HG02759 (cell line): ENCODE data around the gene AOAH.
A peak's percentile ranks its signal among the peaks of the same experiment; 100 is the strongest.

ENCODE experiments used
- ATAC-seq: cut with Tn5 transposase; IDR thresholded peaks from one replicate; pipeline ENCODE4 v1.9.1; 2021; ENCODE audit warnings: mild to moderate bottlenecking, moderate library complexity; ENCODE audit not compliant: unreplicated experiment

The AOAH gene, protein sequence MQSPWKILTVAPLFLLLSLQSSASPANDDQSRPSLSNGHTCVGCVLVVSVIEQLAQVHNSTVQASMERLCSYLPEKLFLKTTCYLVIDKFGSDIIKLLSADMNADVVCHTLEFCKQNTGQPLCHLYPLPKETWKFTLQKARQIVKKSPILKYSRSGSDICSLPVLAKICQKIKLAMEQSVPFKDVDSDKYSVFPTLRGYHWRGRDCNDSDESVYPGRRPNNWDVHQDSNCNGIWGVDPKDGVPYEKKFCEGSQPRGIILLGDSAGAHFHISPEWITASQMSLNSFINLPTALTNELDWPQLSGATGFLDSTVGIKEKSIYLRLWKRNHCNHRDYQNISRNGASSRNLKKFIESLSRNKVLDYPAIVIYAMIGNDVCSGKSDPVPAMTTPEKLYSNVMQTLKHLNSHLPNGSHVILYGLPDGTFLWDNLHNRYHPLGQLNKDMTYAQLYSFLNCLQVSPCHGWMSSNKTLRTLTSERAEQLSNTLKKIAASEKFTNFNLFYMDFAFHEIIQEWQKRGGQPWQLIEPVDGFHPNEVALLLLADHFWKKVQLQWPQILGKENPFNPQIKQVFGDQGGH

DNA sequence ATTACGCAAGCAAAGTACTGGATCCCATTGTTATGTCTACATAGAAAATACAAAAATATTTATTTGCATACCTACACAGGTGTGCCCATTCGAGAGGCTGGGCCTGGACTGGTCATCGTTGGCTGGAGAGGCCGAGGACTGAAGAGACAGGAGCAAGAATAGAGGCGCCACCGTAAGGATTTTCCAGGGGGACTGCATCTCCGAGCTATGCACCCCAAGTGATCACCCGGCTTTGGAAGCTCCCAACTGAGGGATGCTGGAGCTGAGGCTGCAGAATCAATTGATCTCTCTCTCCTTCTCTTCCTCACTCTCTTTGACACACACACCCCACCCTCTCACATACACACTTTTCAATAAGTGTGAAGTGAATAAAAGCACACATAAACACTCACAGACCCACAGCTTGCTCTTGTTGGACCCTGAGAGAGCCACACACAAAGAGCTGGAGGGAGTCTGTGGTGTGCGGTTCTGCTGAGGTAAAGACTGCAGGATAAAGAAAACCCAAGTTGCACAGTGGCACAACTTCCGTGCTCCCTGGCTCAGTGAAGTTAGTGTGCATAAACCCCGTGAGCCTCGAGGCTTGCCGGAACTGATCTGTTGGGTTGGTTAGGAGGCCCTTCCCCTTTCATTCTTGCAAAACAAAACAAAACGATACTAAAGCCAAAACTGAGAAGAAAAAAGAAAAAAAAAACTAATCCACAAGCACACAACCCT lies at the start of gene AOAH:
Gene AOAH, minus strand, starts transcription at position 544 of the 714 bp plus-strand sequence. Its CDS starts 346 bp downstream, at position 198.
- ATAC-seq: peak; percentile 94

DNA sequence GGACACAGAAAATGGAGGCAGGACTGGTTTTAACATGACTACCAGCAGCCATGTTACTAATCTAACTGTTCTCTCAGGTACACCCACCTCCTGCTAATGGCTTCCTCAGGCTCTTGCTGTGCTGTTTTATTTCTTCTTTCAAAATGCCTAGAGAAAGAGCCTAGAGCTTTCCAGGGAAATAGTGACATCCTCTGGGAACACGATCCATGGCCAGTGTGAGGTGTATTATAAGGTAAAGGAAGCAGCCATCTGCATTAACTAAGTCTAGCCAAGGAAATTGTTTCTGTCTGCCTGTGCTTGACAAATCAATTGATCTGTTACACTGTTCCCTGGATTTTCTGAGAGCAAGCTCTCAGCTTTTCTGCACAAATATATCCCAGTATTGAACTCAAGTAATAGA lies 42.2 kb upstream of the AOAH start:
- no peak for ATAC-seq

DNA sequence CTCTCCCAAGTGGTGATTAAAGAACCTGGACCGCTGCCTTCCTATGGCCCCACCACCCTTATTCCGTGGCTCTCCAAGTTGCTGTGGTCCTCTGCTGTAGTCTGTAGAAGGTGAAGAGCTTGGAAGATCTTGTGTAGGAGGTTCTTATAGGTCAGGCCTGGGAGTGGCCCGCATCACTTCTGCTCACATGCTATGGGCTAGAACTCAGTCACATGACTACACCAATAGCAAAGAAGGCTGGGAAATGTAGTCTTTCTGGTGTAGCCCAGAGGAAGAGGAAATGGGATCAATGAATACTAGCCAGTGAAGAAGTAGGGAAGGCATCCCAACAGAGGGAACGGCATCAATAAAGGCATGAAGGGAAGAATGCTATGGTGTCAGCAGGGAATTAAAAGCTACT lies 41.3 kb upstream of the AOAH start:
- no peak for ATAC-seq

DNA sequence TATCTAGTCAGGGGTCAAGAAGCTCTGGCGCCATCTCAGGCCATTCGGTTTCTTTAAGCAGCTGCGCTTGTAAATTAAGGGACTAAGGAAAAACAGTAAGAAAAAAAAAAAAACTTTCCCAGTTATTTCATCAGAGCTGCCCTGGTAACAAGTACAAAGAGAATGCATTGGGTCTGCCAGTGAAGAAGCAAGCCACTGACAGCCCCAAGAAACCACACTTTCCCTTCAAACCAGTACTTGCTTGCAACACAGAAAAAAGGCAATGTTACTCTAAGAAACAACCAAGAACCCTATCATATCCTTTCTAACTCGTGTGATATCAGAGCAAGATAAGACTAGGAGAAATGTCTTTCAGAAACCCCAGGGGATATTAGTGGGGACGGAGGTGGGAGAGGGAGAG lies 40.6 kb upstream of the AOAH start:
- no peak for ATAC-seq

DNA sequence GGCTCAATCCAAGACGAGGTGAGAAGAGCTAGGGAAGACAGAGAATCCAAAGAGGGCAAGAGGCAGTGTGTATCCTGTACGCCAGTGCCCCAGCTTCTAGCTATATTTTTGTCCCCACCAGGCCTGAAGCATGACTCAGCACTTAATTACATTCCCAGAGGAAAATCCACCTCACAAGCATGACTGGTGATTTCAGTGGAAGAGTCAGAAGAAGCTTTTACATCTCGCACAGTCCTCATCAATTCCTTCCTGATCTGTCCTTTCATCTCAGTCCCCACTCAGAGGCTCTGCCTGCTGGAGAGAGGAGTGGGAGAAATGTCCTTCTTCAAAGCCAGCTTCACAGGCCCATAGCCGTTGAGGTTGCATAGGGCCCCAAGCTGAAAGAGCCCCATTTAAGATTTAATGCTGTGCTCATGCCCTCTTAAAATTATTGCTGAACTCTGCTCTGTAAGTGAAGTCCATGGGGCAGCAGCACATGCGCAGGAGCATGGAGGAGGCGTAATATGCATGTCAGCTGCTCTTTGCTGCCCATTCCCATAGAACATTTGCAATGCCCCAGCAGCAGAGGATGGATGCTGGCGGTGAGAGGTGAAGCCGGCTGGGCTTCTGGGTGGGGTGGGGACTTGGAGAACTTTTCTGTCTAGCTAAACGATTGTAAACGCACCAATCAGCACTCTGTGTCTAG lies 39.0 kb upstream of the AOAH start:
- no peak for ATAC-seq

DNA sequence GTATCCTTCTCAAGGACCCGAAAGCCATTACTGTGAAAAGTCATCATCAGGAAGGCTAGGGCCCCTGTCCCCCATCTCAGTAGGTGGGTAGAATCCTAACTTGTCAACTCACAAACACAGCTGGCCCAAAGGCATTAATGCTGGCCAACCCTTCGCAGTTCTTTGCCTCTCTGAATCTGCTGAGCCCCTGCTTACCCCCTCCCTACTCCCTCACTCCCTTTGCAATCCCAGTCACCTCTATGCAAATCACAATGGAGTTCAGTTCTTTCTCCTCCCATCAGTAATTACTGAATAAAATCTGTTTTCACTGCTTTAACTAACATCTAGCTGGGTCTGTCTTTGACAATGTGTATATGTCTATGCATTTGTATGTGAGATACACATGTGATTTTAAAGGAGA lies 38.1 kb upstream of the AOAH start:
- no peak for ATAC-seq

DNA sequence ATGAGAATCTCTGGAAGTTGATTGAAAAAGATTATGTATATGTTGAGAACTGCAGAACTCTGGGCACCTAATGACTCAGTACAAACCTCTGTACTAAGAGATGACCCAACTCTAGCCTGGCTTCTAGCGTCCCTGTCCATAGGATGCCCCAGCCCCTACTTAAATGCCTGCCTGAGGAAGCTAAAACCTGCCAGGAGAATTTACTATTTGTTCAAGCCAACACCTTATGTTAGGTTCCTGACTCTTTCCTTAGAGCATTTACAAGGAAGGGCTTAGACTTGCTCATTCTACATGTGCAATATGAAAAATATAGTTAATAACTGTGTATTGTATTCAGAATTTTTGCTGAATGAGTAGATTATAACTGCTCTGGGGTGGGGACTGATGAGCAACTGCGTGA lies 37.5 kb upstream of the AOAH start:
- ATAC-seq: no peak

DNA sequence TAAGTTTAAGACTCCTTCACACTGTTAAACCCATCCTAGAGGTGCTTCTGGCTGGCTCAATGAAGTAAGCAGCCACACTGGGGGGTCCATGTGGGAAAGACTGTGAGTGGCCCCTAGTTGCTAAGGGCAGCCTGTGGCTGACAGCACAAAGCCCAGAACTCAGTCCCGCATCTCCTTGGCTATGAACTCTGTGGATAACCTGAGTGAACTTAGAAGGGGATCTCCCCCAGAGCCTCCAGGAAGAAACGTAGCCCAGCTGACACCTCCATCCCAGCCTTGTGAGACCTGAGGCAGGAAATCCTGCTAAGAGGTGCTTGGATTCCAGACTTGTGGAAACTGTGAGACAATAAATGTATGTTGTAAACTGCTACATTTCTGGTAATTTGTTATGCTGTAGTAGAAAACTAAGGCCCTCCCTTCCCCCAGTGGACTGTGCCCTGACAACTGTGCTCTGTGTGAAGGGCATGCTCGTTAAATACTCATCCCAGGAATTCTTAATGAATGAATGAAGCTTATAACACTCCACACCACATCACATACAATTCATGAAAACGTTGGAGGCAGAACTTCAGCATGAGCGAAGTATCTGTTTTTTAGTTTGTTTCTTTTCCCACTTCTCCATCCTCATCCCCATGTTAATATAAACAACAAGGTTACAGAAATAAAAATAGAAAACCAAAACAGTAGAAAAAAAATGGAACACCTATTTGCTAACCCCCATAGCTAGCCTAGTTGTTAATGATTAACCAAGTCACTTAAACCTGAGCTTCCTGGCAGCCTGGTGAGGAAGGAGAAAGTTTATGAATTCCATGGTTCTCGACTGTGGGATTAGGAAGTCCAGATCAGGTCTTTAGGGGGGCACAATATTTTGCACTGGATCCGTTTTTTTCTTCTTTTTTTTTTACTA lies 36.8 kb upstream of the AOAH start:
- ATAC-seq: no peak

DNA sequence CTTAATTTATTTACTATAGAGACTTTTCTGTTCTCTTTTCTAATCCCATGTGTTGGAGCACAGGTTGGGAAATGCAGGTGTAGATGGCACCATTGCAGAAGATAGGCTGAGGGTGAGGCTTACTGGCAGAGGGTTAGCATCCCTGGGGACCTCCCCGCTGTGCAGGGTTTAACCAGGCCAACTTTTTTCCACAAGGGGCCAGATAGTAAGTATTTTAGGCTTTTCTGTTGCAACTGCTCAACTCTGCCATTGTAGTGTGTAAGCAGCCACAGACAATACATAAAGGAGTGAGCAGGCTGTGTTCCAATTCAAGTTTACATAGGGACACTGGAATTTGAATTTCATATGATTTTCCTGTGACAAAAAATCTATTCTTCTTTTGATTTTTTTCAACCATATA lies 34.6 kb upstream of the AOAH start:
- ATAC-seq: no peak

DNA sequence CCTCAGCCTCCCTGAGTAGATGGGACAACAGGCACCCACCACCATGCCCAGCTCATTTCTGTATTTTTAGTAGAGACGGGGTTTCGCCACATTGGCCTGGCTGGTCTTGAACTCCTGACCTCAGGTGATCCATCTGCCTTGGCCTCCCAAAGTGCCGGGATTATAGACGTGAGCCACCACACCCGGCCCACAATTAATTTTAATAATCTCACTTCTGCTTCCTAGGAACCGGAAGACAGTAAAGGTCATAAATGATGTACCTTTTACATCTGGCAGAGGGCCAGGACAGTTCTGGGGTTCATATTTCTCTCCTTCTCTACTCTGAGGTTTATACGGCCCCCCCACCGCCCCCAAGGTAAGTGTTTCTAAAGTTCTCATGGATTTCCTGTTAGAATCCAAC lies 31.2 kb upstream of the AOAH start:
- ATAC-seq: no peak

DNA sequence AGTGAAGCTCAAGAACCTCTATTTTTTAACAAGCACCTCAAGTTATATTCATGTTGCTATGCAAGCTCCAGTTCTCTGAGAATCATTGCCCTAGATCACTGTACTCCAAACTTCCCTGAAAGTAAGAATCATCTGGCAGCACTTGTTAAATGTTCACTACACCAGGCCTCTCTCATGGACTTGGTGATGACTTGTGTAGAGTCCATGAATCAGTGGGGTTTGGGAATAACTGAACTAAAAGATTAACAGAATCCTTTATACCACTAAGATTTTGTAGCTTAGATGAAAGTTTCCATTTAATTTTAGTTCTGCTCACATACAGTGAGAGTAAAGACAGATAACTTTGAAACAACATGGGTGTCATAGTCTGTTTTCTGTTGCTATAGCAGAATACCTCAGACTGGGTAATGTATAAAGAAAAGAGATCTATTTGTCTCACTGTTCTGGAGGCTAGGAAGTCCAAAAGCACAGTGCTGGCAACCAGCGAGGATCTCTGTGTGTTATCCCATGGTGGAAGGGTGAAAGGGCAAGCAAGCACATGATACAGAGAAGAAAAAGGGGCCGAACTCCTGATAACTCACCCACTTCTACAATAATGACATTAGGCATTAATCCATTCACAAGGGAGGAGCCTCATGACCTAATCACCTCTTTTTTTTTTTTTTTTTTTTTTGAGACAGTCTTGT lies 27.9 kb upstream of the AOAH start:
- no peak for ATAC-seq

DNA sequence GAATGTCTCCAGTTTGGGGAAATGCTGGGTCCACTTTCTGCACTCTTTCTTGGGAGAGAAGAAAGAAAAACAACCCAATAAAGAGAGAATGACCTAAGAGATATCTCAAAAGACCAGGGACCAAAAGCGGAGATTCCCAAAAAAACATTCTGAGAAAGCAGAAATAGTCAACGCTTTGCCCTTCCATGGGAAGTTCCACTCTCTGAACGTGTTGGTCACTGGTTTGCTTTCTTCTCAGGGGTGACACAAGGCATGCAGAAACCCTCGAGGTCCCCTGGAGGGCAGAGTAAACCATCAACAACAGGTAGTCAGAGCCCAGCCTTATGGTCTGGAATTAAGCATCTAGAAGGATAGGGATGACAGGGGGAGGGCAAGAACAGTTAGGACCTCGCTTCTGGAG lies 26.2 kb upstream of the AOAH start:
- no peak for ATAC-seq

DNA sequence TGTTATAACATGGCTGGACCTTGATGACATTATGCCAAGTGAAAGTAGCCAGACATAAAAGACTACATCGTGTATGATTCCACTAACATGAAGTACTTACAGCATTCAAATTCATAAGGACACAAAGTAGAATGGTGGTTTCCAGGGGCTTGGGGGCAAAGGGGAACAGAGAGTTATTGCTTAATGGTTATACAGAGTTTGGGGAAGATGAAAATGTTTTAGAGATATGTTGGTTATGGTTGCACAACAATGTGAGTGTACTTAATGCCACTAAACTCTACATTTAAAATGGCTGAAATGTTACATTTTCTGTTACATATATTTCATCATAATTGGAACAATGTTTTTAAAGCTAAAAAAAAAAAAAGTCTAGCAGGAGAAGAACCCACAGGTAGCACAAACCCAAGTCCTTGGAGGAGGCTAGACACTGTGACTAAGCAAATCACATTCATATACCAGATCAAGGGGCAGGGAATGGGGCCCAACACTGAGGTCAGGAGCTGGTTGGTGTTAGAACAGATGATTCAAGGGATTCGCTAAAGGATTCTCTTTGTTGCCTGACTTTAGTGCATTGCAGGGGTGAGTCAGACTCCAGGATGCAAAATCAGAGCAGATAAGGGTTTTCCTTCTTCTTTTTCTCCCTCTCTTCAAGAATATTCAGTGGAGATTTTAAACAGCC lies 25.1 kb upstream of the AOAH start:
- ATAC-seq: no peak

DNA sequence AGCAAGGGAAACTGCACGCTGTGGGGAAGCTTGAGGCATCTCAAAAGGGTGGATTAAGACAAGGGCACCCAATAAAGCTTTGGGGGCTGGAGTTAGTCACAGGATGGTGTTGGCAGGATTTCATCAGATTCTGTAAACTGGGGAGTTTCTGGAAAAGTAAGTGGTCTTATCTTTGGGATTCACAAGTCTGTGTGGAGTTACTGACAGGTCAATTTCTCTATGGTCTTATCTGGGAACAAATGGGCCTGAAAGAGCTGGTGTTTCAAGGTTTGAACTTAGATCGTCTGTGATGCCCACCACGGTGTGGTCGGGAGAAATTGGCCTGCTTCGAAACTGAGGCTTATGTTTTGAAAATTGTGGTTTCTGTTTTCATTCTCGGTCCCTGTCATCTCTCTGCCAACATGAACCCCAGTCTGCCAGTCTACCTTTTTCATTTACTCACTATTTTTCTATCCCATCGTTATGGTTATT lies 23.8 kb upstream of the AOAH start:
- peak; percentile 70 for ATAC-seq

DNA sequence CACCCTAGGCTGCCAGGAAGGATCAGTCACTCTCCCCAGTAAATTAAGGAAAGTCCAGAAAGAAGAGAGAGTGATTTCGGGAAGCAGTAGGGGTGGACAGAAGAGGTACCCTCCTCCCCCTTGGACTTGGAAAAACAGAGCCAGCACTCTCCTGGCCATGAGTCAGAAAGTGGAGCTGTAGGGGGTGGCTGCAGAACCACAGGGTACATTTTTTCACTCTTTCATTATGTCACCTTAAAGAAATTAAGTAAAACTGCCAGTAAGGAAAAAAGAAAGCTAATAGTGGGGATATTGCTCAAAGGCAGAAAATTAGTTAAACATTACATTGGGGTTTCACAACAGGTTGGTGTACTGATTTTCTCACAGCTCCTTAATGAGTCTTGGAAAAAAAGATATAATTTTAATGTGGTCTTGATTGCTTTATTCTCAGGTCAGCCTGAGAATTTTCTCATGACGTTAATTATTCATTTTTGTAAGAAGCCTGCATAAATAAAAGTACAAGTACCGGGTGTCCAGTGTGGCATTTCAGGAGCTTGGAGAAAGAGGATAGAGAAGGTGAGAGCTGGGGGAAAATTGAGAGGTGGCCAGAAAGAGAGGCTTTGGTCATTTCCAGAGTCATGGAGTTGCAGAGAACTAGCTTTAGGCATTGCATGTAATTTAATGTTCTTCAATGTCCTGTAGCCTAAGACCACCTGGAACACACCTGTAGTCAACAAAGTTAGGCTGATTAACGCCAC lies 23.2 kb upstream of the AOAH start:
- no peak for ATAC-seq

DNA sequence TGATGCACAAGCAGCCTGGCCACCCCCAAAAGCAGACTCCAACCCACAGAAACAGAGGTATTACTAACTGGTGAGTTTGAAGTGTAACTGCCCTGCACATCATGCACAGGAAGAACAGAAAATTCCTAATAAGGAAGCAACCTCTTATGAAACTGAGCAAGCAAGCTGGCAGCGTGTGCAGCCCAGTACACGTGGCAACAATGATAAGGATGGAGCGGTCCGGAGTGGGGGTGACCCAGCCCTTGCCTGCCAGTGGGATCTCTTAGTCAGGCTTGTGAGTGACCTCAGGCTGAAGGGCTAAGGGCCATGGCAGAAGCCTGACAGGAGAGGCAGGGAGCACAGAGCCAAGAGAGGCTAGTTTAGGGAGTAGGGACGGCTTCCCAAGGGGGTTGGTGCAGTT lies 22.1 kb upstream of the AOAH start:
- no peak for ATAC-seq

DNA sequence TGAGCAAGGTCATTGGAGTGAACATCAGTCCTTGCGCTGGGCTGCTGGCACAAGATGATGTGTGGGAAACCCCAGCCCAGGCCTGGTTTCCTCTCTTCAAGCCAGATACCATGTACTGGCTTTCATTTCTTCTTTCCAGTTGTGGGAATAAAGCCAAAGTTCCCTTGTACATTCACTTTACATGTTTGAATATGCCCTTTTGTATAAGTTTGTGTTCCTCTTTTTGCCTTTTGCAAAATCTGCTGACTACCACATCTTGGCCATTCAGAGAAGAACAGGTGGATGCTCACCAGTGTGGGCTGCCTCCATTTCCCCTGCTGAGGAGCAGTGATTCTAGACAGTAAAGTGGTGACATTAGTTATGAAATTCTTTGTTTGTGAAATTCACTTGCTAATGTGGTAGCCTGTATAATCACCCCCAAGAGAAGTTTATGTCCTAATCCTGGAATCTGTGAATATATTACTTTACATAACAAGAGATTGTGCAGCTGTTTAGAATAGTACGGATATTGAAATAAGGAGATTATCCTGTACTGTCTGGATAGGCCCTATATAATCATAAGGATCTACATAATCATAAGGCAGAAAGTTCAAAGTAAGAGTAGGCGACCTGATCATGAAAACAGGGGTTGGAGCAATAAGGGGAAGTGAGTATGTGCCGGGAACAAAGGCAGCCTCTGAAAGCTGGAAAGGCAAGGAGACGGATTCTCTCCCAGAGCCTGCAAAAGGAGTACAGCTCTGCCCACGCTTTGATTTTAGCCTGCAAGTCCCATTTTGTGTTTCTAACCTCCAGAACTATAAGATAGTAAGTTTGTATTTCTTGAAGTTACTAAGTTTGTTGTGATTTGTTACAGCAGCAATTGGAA lies 18.8 kb upstream of the AOAH start:
- ATAC-seq: peak; percentile 65

DNA sequence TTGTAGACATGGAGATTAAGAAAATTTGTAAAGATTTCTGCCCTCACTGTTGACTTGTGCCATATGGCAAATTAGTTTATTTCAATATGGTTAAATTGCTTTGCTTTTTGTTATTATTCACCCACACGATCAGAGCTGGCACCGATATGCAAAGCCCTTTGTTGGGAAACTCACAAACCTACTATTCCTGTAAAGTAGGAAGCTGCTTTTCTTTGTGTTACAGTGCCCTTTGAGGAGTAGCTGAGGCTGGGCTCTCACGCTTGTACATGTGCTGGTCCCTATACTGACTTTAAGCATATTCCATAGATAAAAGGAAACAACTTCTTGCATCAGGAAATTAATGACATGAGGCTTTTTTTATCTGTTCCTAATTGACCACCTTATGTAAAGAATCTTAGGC lies 17.6 kb upstream of the AOAH start:
- no peak for ATAC-seq
